Measurements from ENCODE around the gene ECPAS. TPM values are rescaled to one million over a fixed set of nuclear protein-coding genes. Genes with fewer than 3 reads are reported as not detected.
A peak's percentile ranks its signal among the peaks of the same experiment; 100 is the strongest.

The ECPAS gene
- total RNA-seq, 1 experiment from 2014 or later, result 106 TPM

- no peak for DNase-seq
- Histone ChIP-seq H3K4me1 (ENCODE audit: insufficient read depth, low read length) (no peaks in the 10 kb centered on the region; the same call in 1 of the 2 replicates), H4K8ac (replicated peaks; ENCODE audit: insufficient read length, low read depth, low read length) (no peak overlapping the region), H3K23ac (ENCODE audit: insufficient read length, low read depth, low read length) (no peak overlapping the region), H2AK5ac (ENCODE audit: insufficient read length, low read length) (no peak overlapping the region), H2BK15ac (ENCODE audit: low read depth, low read length) (no peak overlapping the region), H4K20me1 (ENCODE audit: control insufficient read depth, insufficient read depth, insufficient read length) (no peaks in the 10 kb centered on the region), H3K18ac (ENCODE audit: insufficient read length, low read depth, low read length) (no peak overlapping the region), H3K27me3 (ENCODE audit: insufficient read depth, low read length) (no peaks in the 10 kb centered on the region), H3K9ac (ENCODE audit: extremely low read depth, insufficient read length, low read length) (no peak overlapping the region), H2BK120ac (ENCODE audit: low read depth, low read length, poor library complexity, severe bottlenecking) (no peak overlapping the region), H3K14ac (ENCODE audit: insufficient read depth, low read length) (no peak overlapping the region), H3K23me2 (ENCODE audit: insufficient read length, low read depth, low read length, poor library complexity, severe bottlenecking) (no peaks in the 10 kb centered on the region), H2BK5ac (ENCODE audit: insufficient read length, low read length) (no peak overlapping the region), H4K91ac (ENCODE audit: insufficient read length, low read depth, low read length) (no peak overlapping the region), H4K5ac (ENCODE audit: insufficient read length, low read depth, low read length) (no peak overlapping the region), H2BK20ac (ENCODE audit: low read depth, low read length, poor library complexity, severe bottlenecking) (no peak overlapping the region), H2BK12ac (ENCODE audit: insufficient read length, low read depth, low read length) (no peak overlapping the region), H3K9me3 (ENCODE audit: control insufficient read depth, low read depth, low read length) (no peaks in the 10 kb centered on the region), H3K56ac (ENCODE audit: insufficient read length, low read depth, low read length) (no peak overlapping the region), H3K27ac (ENCODE audit: insufficient read length, low read depth, low read length) (peak overlapping the region; percentile 53), H3K79me1 (ENCODE audit: insufficient read depth, low read depth, low read length, poor library complexity, severe bottlenecking) (peaks cover 8% of the 10 kb centered on the region), H3K79me2 (ENCODE audit: insufficient read depth, low read length) (peaks cover 58% of the 10 kb centered on the region; the same call in 1 of the 2 replicates), H3T11ph (ENCODE audit: low read length) (no peak overlapping the region), H3K4ac (ENCODE audit: low read depth, low read length) (no peak overlapping the region), H2AFZ (ENCODE audit: low read length) (no peak overlapping the region), H3K4me2 (ENCODE audit: insufficient read depth, insufficient read length, low read length) (no peak overlapping the region)
- TF ChIP-seq, protein P1, sequence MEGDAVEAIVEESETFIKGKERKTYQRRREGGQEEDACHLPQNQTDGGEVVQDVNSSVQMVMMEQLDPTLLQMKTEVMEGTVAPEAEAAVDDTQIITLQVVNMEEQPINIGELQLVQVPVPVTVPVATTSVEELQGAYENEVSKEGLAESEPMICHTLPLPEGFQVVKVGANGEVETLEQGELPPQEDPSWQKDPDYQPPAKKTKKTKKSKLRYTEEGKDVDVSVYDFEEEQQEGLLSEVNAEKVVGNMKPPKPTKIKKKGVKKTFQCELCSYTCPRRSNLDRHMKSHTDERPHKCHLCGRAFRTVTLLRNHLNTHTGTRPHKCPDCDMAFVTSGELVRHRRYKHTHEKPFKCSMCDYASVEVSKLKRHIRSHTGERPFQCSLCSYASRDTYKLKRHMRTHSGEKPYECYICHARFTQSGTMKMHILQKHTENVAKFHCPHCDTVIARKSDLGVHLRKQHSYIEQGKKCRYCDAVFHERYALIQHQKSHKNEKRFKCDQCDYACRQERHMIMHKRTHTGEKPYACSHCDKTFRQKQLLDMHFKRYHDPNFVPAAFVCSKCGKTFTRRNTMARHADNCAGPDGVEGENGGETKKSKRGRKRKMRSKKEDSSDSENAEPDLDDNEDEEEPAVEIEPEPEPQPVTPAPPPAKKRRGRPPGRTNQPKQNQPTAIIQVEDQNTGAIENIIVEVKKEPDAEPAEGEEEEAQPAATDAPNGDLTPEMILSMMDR (conservative IDR thresholded peaks at IDR 0.05), result no peak
- Mint-ChIP-seq H3K27me3 (ENCODE audit: low read depth) (no peaks in the 10 kb centered on the region), H3K4me3 (no peak overlapping the region), H3K27ac (peak overlapping the region in 2 of 3 experiments; percentile 18 to 71; a peak in 4 of 7 replicates), H3K36me3 (ENCODE audit: insufficient read depth in 1 of 3, low read depth in 3 of 3) (peaks cover 11 to 19% (median 16%) of the 10 kb centered on the region in 3 experiments), H3K9me3 (peaks cover 5 to 8% of the 10 kb centered on the region in 2 experiments; a peak in 3 of 5 replicates), H3K4me1 (peaks cover 21 to 22% of the 10 kb centered on the region in 2 experiments)
- WGBS (ENCODE audit: extremely low coverage, insufficient read length, low lambda C conversion rate), result no CpG with 5 or more reads among the region's 4 CpGs
Observed at GRCh38 chr9:111467778-111468367, 16.3 kb downstream of the ECPAS start.
